Activated naive CD4-positive, alpha-beta T cell treated with Interleukin-2 at 50 U/mL for 16 hours (primary cell): ENCODE measurements around the gene RERE.

Experiments
- DNase-seq: peaks from one replicate; pipeline ENCODE4 v3.0.0-alpha.2; 2020

RERE gene

GRCh38 chr1:8355439-8356255, 461.8 kb downstream of the RERE start:
- DNase-seq, result no peak

DNA sequence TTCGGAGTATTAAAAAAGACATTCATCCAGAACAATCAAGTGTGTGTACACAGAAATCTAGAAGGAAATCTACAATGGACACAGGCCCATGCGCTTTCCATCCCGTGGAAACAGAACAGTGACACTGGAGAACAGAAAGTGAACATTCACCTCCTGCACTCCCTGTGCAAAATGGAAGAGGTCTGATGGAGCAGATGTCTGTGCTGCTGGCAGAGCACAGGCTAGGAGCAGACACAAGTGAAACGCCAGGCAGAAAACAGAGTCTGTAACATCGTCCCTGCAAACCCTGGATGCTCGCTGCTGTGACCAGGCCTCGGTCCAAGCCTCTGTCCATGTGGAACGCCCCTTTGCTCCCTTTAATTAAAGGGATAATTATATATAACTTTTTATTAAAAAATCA, 463.4 kb downstream of the RERE start:
- DNase-seq, result no peak

DNA sequence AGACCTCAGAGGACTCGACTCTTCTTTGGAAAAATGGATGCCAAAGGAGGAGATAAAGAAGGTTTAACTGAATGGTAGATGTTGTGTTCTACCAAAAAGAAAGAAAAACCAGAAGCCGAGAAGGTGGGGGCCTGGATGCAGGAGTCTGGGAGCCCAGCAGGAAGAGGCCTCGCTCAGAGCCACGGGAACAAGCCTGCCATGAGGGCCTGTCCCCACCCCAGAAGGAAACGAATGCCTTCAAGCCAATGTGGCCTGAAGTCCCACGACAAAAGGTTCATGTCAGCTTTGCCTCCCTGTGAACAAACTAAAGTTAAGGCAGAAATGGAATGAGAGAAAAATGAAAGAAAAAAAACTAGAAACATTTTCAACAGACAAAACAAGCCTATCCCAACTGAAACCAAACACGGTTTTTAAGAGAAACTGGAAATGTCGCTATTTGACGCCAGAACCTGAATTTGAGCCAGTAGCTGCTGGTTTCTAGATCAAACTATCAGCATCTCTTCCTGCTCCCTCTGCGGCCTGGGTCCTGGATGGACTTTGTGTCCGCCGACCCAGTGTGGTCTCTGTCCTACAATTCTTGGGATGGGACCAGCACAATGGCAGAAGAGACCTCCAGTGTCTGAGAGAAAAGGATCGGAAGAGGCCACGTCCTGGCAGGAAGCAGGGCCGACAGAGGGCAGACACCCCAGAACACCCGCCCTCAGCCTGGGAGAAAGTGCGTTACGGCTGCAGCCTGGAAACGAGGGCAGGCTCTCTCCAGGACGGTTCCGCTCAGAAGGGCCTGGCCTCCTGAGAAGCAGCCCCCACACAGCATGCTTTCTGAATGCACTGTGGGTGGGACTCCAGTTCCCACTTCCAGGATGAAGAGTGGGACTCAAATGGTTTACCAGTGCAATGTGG, 464.3 kb downstream of the RERE start:
- DNase-seq, result no peak

GRCh38 chr1:8352471-8352845, 465.0 kb downstream of the RERE start:
- DNase-seq, result no peak

DNA sequence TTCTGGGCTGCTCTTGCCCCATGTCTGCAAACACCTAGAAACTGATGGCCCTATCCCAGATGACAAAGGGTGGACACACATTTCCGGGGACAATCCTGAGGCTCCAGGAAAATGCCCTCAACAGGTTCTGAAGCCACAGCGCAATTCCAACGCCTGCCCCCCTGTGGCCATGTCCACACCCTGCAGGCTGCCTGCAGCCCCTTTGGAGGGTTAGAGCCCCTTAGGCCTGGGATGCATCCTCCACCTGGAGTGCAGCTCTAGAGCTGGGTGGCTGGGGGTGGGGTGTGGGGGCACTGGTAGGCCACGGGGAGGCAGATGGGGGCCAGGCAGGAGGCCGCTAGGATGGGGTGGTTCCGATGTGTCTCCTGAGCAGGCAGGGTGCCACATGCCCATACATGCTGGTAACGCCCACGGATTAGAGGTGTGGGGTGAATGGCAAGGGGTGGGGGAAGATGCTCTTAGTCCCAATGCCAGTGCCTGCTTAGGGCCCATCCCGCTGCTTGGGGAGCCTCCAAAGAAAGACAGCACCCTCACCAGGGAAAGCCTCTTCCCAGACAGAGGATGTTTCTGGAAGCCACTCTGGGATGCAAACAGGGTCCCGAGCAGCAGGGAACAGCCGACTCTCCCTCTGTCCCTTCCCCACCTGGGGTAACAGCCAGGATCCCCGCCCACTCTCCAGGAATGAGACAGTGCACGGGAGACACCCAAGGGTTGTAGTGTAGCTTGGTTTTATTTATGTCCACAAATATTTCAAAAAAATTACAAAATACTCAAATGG, 465.6 kb downstream of the RERE start:
- DNase-seq, result peak; percentile 27

GRCh38 chr1:8350914-8351684, 466.3 kb downstream of the RERE start:
- DNase-seq, result no peak

- DNase-seq, result no peak
Measured at GRCh38 chr1:8349961-8350360, 467.5 kb downstream of the RERE start.

DNA sequence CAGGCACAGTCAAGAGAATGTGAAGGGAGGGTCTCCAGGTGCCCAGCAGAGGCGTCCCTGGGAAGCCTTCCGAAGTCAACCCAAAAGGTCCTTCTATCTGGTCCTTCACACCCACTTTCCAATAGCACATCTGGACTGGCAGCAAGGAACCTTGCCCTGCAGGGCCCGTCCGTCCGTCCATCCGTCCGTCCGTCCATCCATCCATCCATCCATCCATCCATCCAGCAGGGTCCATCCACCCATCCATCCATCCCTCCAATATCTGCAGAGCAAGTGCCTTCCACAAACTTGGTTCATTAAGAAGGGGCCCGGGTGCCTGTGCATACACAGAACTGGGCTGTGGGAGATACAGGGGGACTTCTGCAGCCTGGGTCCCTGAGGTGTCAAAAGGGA, 468.0 kb downstream of the RERE start:
- no peak for DNase-seq

- peak; percentile 74 for DNase-seq
Measured at GRCh38 chr1:8348777-8349472, 468.5 kb downstream of the RERE start.

GRCh38 chr1:8348047-8348776, 469.2 kb downstream of the RERE start:
- no peak for DNase-seq

- DNase-seq, result no peak
Measured at GRCh38 chr1:8347635-8348034, 469.8 kb downstream of the RERE start.

DNA sequence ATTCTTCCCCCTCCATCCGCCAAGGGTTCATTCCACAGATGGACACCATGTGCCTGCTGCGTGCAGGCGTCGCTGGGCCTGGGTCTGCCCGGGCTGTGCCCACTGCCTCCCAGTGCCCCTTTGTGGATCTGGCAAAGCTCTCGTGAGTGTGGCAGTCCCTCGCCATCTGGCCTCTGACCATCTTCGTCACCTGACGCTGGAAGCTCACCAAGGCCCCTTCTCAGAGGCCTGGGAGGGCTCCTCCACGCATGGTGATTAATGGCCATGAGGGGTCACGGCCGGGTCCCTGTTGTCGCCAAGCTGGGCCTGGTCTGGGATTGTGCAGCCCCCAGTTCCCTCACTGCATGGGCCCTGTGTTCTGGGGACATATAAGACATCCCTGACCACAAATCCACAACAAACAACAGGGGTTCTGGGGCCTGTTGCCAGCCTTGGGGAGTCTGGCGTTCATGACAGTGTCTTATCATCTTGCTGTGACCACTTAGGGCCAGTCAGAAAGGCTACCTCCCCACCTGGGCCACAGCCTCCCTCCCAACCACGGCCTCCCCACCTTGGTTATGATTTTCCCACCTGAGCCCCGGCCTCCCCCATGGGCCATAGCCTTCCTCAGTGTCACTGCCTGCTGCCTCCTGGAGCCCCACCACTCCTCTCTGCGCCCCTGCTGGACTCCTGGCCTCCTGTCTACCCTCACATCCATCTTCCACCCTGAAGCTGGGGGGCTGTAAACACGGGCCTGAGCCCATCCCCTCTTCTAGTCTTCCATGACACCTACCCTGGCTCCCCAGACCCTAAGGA, 471.6 kb downstream of the RERE start:
- DNase-seq, result no peak

DNA sequence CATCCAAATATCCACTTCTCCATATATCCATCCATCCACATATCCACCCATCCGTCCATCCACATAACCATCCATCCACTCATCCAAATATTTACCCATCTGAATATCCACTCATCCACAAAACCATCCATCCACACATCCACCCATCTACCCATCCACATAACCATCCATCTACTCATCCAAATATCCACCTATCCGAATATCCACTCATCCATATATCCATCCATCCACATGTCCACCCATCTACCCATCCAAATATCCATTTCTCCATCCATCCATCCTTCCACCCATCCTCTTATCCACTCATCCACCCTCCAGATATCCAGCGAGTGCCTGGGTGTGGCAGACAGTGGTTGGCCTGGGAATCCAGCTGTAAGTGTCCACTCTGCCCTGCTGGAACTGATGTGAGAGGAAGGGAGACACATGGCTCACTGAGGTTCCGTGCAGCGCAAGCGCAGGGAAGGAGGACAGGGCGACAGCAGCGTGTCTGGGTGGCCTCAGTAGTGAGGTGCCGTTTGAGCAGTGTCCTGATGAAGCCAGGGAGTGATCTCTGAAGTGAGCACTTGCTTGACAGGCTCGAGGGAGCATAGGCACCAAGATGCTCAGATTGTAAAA, 472.4 kb downstream of the RERE start:
- no peak for DNase-seq

DNA sequence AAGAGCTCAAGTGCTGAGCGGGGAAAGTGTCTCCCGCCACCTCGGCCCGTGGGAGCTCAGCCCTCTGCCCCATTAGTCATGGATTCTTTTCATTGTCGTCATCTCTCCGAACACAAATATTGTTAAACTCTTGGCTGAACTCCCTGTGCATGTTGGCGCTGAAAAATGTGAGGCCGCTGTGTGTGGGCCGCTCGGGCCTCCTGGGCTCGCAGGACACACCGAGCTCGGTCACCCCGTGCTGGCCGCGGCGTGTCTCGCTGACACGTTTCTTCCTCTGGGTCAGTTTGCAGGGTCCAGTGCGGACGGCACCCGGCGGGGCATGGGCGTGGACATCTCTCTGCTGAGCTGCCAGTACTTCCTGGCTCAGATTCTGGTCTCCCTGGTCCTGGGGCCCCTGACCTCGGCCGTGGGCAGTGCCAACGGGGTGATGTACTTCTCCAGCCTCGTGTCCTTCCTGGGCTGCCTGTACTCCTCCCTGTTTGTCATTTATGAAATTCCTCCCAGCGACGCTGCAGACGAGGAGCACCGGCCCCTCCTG, 473.9 kb downstream of the RERE start:
- no peak for DNase-seq

- DNase-seq, result no peak
Measured at GRCh38 chr1:8343044-8343443, 474.4 kb downstream of the RERE start.

DNA sequence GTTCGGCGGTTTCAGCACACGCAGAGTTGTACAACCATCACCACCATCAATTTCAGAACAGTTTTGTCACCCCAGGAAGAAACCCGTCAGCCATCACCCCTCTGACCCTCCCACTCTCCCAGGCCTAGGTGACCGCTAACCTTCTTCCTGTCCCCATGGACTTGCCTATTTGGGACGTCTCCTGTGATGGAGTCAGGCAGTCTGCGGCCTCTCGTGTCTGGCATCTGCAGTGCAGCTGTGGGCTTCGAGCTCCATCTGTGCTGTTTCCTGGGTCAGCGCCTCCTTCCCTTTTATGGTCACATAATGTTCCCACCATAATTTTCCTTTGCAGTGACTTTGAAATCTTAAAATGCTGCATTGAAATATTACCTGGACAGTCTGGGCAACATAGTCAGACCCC, 475.1 kb downstream of the RERE start:
- no peak for DNase-seq

GRCh38 chr1:8340448-8340847, 477.0 kb downstream of the RERE start:
- no peak for DNase-seq

DNA sequence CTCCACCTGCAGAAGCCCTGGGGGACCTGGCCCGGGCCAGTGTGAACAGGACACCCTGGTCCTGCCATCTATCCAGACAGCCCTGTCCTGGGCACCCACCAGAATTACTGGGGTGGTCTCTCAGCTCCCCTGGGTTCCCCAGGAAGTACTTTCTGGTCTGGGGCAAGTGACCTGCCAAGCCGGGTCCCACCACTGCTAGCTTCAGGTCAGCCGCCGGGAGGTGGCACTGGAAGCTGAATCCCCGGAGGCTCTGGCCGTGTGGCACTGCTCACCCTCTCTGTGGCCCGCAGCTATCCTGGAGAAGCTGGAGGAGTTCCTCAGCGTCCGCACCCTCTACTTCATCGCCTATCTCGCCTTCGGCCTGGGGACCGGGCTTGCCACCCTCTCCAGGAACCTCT, 478.2 kb downstream of the RERE start:
- no peak for DNase-seq

DNA sequence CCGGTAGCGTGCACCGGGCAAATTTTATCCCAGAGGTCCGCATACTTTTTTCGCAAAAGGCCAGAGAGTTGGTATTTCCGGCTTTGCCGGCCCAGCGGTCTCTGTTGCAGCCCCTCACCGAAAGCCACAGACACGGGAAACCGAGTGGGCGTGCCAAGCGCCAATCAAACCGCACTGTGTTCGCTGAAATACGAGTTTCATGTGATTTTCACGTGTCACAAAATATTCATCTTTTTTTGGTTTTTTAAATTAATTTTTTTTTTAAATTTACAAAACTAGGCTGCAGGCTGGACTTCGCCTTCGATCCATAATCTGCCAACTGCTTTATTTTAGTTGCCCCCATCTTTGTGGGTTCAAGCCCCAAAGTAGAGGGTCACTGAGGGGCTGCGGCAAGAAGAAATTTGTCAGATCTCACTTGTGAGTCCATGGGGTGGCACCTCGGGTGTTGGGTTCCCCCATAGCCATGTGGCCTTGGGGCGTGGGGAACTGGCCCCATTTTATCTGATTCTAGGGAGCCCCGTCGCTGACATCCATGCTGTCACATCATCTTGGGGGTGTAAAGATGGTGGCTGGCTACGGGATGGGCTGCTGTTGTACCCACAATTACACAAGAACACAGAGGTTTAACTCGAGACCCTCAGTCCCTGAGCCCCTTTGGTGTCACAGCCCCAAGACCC, 478.8 kb downstream of the RERE start:
- no peak for DNase-seq
